Activated B cell treated with CpG ODN at 0.5 μM for 24 hours (primary cell): ENCODE results near the gene AKAP1. TPM values are rescaled to one million over a fixed set of nuclear protein-coding genes. Genes with fewer than 3 reads are reported as not detected.

Experiments used
- ATAC-seq: fragments of 200-7000 bp; cut with Tn5 transposase; one replicate; pipeline ENCODE4 v1.10.0; 2021; ENCODE audit warnings: low read depth, mild to moderate bottlenecking, moderate library complexity
- CTCF ChIA-PET: fragments of 350-600 bp; sonication (Branson Sonifier 250); formaldehyde crosslinking; loops from one replicate; lab custom pipeline; 2021; ENCODE audit warnings: antibody characterized with exemption; lab: Charles Lee
- POLR2A ChIA-PET: fragments of 350-600 bp; sonication (Branson Sonifier 250); formaldehyde crosslinking; loops from one replicate; lab custom pipeline; 2021; ENCODE audit warnings: antibody characterized with exemption; lab: Charles Lee
- DNase-seq: peaks from one replicate; pipeline ENCODE4 v3.0.0; 2022
- H3K27ac Mint-ChIP-seq: one replicate; pipeline ENCODE4 v1.8.0; 2020; ENCODE audit warnings: mixed read lengths
- H3K27me3 Mint-ChIP-seq: one replicate; pipeline ENCODE4 v1.8.0; 2021; ENCODE audit warnings: mixed read lengths
- H3K36me3 Mint-ChIP-seq: one replicate; pipeline ENCODE4 v1.8.0; 2021; ENCODE audit warnings: low read depth, mixed read lengths
- H3K4me1 Mint-ChIP-seq: one replicate; pipeline ENCODE4 v1.8.0; 2021; ENCODE audit warnings: mixed read lengths
- H3K4me3 Mint-ChIP-seq: one replicate; pipeline ENCODE4 v1.8.0; 2020; ENCODE audit warnings: mild to moderate bottlenecking, mixed read lengths
- H3K9me3 Mint-ChIP-seq: one replicate; pipeline ENCODE4 v1.8.0; 2020; ENCODE audit warnings: mixed read lengths
- intact Hi-C: fragments of 100-400 bp; cut with micrococcal nuclease; formaldehyde crosslinking; loops from one replicate; pipeline ENCODE4 v1.15.1; 2024
- total RNA-seq: library from RNA; stranded (reverse); gene quantifications from 2 replicates; pipeline ENCODE4 v1.2.3, GENCODE V29; 2022
- TF ChIP-seq, protein P1 (sequence below): fragments of 200-600 bp; IDR thresholded peaks from one replicate; pipeline ENCODE4 v1.8.0; 2022; ENCODE audit warnings: antibody characterized with exemption, mild to moderate bottlenecking

The AKAP1 gene
- total RNA-seq, 1 donor from 2014 or later, result 22.5 TPM

DNA sequence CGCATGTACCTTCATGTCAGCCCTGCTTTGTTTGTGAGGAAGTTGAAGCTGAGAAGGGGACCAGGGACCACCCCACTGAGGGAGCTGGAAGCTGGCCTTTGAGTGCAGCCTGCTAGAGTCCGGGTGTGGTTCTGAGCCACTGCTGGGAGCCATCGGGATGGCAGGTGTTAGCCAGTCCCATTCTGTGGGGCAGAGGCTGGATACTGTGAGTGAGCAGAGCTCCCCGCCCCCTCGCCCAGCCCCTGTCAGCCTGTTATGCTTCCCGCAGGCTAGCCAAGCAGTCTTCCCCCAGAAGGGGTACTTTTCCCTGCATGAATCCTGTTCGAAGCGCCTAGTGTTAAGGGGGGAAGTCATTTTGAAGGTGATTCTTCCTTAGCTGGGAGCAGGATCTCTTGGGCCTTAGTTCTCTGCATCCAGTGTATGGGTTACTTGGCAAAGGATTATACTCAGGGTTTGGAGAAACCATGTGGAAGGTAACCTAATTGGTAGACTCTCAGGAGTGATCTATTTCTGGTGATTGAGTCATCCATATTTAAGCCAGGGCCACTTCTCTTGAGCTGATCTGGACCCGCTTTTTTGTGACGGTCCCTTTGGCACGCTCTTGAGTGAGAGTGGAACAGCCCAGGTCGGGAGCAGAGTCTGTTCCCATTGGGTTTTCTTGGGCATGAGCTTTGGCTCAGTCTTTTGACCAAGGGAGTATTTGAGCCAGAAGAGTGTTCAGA lies 23.8 kb downstream of the AKAP1 start:
- TF ChIP-seq, protein P1, sequence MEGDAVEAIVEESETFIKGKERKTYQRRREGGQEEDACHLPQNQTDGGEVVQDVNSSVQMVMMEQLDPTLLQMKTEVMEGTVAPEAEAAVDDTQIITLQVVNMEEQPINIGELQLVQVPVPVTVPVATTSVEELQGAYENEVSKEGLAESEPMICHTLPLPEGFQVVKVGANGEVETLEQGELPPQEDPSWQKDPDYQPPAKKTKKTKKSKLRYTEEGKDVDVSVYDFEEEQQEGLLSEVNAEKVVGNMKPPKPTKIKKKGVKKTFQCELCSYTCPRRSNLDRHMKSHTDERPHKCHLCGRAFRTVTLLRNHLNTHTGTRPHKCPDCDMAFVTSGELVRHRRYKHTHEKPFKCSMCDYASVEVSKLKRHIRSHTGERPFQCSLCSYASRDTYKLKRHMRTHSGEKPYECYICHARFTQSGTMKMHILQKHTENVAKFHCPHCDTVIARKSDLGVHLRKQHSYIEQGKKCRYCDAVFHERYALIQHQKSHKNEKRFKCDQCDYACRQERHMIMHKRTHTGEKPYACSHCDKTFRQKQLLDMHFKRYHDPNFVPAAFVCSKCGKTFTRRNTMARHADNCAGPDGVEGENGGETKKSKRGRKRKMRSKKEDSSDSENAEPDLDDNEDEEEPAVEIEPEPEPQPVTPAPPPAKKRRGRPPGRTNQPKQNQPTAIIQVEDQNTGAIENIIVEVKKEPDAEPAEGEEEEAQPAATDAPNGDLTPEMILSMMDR, result no peak
- H3K4me3 Mint-ChIP-seq, result no peak overlapping the region
- no peak overlapping the region for H3K27ac Mint-ChIP-seq
- no peak for ATAC-seq
- intact Hi-C loops, result no loop called here
- no peaks in the 10 kb centered on the region for H3K9me3 Mint-ChIP-seq
- ChIA-PET CTCF (no interaction called here), POLR2A (no interaction called here)
- no peaks in the 10 kb centered on the region for H3K27me3 Mint-ChIP-seq
- H3K4me1 Mint-ChIP-seq, result no peaks in the 10 kb centered on the region
- H3K36me3 Mint-ChIP-seq, result peaks cover 40% of the 10 kb centered on the region
- DNase-seq, result no peak

DNA sequence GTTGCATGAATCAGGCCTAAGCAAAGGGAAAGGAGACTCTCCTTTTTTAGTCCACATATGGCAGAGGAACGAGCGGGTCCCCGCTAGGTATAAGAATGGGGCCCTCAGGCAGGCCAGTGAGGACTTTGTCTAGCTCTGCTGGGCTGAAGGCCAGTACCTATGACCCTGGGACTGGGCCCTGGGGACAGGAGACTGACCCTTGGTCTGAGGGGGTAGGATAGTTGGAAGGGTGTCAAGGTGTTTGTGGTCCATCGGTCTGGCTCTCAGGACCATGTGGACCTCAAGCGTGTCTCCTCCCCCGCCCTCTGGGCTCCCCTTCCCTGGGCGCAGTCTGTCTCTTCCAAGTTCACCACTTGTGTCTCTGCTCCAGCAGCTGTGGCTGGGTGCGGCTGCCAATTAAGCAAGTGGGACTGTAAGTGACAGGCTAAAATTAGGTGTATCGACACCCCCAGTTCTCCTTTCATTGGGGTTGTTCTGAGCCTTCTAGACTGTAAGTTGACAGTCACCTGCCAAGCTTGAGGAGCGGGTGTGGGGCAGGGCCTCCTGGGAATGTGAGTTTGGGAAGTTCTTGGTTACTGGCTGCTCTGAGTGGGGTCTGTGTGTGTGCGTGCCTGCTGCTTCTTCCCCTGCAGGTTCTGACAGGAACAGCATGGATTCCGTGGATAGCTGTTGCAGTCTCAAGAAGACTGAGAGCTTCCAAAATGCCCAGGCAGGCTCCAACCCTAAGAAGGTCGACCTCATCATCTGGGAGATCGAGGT lies 24.5 kb downstream of the AKAP1 start:
- ChIA-PET POLR2A (interaction anchor here (0.5 kb wide), 1 partner anchor 11 kb away, joined by 4 read pairs; no protein-coding TSS in a partner anchor), CTCF (interaction anchor here (0.5 kb wide), 1 partner anchor 20 kb away, joined by 3 read pairs; no protein-coding TSS in a partner anchor)
- no peak for DNase-seq
- TF ChIP-seq, protein P1, result no peak
- H3K9me3 Mint-ChIP-seq, result no peaks in the 10 kb centered on the region
- no peaks in the 10 kb centered on the region for H3K4me1 Mint-ChIP-seq
- H3K27me3 Mint-ChIP-seq, result no peaks in the 10 kb centered on the region
- no peak for ATAC-seq
- no peak overlapping the region for H3K27ac Mint-ChIP-seq
- H3K36me3 Mint-ChIP-seq, result peaks cover 47% of the 10 kb centered on the region
- H3K4me3 Mint-ChIP-seq, result no peak overlapping the region
- intact Hi-C loops, result loop anchor here (10.0 kb wide), 1 partner anchor 105 kb away; no protein-coding TSS in a partner anchor

DNA sequence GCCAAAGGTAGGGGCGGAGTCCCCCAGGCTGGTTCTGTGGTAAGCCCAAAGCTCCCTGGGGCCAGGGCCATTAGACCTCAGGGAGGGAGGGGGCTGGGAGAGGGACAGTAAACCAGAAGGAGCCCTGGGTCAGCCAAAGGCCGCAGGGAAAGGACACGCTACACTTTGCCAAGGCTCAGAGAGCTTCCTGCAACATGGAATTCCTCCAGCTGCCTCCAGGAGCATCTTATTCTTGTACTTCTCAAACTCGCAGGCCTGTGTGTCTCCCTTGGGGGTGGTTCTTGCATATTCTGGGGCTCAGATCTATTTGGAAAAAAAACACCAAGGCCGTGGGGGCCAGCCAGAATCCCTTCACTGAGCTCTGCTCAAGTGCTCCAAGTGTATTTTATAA lies 25.1 kb downstream of the AKAP1 start:
- CTCF ChIA-PET, result no interaction called here
- no peak overlapping the region for H3K27ac Mint-ChIP-seq

DNA sequence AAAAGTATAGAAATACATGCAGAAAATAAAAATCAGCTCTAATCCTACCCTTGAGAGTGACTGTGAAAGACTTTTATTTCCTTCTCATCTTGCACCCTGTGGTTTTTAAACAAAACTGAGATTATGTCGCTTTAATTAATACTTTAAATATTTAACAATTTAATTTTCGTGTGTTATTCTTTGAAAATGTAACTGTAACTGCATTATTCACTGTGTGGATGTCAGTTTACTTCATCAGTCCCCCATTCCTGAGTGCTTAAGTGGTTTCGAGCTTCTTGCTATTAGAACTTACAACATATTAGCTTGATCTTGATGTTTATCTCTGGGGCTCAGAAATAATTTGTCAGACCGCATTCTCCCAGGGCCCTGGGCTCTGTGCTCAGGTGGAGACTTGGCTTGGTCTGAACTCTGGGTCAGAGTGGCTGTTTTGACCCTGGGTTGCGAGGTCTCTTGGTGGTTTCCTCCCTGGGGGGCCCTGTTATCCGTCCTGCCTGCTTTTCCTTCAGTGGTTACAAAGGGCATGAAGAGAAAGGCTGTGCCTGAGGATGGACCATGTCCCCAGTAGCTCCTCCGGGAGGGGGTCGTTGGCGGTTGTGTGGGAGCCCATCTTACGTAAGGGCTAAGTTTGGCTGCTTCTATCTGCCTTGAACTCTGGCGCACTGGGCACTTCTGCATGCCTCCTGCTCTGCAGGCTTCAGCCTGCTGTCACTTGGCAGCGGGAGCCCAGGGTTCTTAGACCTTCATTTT lies 25.7 kb downstream of the AKAP1 start:
- no peak for DNase-seq
- TF ChIP-seq, protein P1, result no peak
- no peaks in the 10 kb centered on the region for H3K9me3 Mint-ChIP-seq

More for the DNA sequence above, 25.1 kb downstream of the AKAP1 start:
- Mint-ChIP-seq H3K9me3 (no peaks in the 10 kb centered on the region), H3K27me3 (no peaks in the 10 kb centered on the region), H3K4me3 (no peak overlapping the region), H3K4me1 (no peaks in the 10 kb centered on the region), H3K36me3 (peaks cover 47% of the 10 kb centered on the region)
- no peak for DNase-seq
- POLR2A ChIA-PET, result no interaction called here
- no peak for ATAC-seq
- intact Hi-C loops, result loop anchor here (10.0 kb wide), 1 partner anchor 105 kb away; no protein-coding TSS in a partner anchor
- TF ChIP-seq, protein P1, result no peak

More for the DNA sequence above, 25.7 kb downstream of the AKAP1 start:
- CTCF ChIA-PET, result no interaction called here
- intact Hi-C loops, result loop anchor here (10.0 kb wide), 1 partner anchor 106 kb away; no protein-coding TSS in a partner anchor
- ATAC-seq, result no peak
- H3K4me1 Mint-ChIP-seq, result no peaks in the 10 kb centered on the region
- peaks cover 46% of the 10 kb centered on the region for H3K36me3 Mint-ChIP-seq
- H3K4me3 Mint-ChIP-seq, result no peak overlapping the region
- no peak overlapping the region for H3K27ac Mint-ChIP-seq
- POLR2A ChIA-PET, result no interaction called here
- no peaks in the 10 kb centered on the region for H3K27me3 Mint-ChIP-seq
